ENCODE measurements around the gene GDPD3.

Gene GDPD3

DNA sequence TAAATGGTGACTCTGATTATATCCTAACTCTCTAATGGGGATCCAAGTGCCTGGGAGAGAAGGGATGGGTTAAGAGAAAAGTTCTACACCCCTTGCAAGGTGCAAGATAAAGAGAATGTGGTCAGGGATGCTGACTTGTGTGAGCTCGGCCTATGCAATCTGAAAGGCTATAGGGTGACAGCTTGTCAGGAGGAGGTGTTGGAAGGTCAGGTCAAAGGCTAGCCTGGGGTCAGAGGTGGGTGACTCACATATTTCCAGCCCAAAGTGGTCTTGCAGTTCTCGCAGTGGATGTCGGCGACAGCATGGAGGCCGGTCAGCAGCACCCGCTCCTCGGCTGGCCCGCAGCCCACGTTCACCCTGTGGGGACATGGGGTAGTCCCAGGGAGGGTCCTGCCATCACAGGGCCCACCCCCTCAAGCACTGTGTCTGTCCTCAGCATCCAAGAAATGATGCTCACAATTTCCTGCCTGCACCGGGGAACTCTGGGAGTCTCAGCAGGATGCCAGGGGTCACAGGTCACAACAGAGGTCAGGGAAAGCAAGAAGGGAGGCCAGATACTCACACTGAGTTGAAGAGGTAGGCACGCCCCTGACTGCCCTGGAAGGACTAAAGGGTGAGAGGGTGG, 18.7 kb downstream of the GDPD3 start:
- no peak for DNase-seq

DNA sequence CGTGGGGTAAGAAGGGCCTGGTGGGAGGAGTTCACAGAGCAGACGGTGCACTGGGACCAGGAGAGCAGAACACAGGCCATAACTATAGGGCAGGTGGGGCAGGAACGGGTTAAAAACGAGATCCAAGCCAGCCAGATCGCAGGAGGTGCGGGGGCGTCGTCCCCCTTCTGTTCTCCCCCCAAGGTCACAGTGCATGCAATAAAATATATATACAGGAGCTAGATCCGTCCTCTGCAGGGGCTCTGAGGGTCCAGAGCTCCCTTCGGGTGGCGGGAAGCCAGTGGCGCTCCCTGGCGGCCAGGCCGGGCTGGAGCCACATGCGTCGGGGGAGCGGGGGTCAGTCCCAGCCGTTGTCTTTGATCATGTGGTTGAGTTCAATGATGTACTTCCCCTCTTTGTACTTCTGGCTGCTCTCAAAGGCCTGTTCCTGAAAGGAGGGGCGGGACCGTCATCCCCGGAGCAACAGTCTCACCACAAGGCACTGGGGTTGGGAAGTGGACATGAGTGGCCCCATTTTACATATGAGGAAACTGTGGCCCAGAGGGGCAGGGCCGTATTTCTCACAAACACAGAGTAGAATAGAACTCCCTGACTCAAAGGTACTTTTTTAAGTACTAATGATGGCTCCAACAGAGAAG, 20.8 kb downstream of the GDPD3 start:
- DNase-seq: peak; percentile 83

- peak; percentile 96 for DNase-seq
Observed at GRCh38 chr16:30091474-30092372, 21.6 kb downstream of the GDPD3 start, which contains the start of gene TBX6. Gene TBX6 (minus strand): TSS chr16:30091924. CDS start chr16:30091193, 731 bp downstream.

GRCh38 chr16:30090610-30091331, 22.6 kb downstream of the GDPD3 start:
- DNase-seq: no peak

- DNase-seq: no peak
Observed at GRCh38 chr16:30088832-30089624, 24.3 kb downstream of the GDPD3 start.

DNA sequence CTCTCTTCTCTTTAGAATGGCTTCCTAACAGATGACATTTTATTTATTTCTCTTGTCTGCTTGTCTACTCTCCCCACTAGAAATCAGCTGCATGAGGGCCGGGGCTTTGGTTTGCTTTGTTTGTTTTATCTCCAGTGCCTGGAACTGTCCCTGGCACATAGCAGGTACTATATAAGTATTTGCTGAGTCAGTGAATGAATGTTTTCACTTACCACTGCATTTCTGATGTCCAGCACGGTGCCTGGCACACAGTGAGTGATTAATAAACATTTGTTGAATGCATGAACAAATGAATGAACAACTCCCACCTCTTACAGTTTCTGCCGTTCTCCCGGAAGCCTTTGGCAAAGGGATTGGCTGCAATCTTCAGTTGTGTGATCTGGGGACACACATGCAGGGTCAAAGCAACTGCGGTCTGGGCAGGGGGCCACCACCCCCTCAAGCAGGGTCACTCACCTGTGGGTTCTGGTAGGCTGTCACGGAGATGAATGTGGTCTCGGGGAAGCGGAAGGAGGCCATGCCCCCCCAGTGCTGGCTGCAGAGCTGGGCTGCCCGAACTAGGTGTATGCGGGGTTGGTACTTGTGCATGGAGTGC, 25.0 kb downstream of the GDPD3 start:
- DNase-seq: no peak

- no peak for DNase-seq
Observed at GRCh38 chr16:30087181-30087898, 26.0 kb downstream of the GDPD3 start.

DNA sequence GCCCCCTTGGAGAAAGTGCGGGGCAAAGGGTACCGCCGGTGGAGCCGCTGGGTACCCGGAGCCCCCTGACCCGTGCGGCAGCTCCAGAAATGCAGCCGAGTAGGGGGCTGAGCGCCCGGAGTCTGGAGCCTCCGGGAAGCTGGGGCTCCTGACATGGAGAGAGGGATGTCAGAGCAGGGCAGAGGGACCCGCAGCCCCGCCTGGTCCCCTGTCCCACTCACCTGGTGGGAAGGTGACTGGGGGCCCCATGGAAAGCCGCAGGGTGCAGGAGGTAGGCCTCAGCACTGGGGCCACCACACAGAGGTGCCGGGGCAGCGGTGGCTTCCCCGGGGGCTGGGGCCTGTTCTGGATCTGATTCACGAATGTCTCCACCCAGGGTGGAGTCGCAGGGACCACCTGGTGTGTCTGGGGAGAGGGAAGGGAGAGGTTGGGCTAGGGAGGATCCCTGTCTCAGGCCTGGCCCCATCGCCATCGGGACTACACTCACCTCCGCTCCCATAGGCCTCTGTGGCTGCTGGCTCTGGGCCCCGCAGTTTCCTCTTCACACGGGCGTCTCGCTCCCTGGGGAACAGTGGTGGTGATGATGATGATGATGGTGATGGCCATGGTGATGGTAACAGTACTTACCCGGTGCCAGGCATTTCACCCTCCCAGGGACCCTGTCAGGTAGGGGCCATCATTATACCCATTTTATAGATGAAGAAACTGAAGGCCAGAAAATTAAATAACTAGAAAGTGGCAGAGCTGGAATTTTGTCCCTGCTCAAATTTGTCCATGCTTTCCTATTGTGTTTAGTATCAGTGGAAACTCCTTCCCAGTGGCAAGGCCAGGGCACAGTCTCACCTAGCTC, 26.8 kb downstream of the GDPD3 start:
- DNase-seq: no peak

GRCh38 chr16:30085820-30086219, 27.5 kb downstream of the GDPD3 start:
- DNase-seq: no peak

GRCh38 chr16:30085247-30085646, 28.1 kb downstream of the GDPD3 start:
- DNase-seq: no peak

- no peak for DNase-seq
Observed at GRCh38 chr16:30084816-30085159, 28.5 kb downstream of the GDPD3 start.

GRCh38 chr16:30084096-30084815, 29.1 kb downstream of the GDPD3 start:
- DNase-seq: no peak

DNA sequence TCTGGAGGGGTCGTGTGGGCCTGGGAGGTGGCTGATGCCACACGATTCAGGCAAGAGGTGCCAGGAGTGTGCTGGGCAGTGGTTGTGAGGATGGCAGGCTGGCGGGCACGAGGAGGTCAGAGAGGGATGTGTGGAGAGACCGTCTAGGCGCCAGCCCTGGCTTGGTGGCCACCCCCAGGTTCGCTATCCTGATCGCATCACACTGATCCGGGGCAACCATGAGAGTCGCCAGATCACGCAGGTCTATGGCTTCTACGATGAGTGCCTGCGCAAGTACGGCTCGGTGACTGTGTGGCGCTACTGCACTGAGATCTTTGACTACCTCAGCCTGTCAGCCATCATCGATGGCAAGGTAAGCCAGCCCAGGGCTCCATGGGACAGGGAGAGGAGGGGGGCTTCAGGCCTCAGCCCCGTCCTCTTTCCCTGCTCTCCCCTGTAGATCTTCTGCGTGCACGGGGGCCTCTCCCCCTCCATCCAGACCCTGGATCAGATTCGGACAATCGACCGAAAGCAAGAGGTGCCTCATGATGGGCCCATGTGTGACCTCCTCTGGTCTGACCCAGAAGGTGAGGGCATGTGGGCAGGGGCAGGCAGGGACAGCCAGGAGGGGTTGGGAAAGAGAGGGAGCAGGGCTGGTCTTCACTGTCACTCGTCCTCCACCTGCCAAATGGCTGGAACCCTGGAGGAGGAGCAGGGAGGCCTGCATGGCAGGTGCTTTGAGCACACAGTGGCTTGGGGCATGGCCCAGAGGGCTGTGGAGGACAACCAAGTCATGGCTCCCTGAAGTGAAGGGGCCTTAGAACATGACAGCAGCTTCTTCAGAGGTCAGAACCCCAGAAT, 29.9 kb downstream of the GDPD3 start:
- DNase-seq: no peak

GRCh38 chr16:30082545-30083090, 30.7 kb downstream of the GDPD3 start:
- no peak for DNase-seq

DNA sequence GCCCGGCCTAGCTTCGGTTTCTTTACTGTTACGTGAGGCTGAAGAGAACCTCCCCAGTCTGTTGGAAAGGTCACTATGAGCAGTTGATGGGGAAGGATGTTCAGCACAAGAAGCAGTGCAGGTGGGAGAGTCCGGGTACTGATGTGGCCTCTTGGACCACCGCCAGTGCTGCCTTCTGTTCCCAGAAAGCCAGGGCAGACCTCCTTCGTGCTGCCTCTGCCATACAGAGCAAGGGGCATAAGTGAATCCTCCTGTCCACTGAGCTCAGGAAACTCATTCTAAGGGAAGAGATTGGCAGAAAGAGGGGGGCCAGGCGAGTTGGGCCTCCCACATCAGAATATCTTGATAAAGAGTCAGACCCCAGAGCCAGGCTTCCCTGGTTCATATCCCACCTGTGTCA, 33.9 kb downstream of the GDPD3 start:
- DNase-seq: no peak

- no peak for DNase-seq
Observed at GRCh38 chr16:30078744-30079143, 34.6 kb downstream of the GDPD3 start.

DNA sequence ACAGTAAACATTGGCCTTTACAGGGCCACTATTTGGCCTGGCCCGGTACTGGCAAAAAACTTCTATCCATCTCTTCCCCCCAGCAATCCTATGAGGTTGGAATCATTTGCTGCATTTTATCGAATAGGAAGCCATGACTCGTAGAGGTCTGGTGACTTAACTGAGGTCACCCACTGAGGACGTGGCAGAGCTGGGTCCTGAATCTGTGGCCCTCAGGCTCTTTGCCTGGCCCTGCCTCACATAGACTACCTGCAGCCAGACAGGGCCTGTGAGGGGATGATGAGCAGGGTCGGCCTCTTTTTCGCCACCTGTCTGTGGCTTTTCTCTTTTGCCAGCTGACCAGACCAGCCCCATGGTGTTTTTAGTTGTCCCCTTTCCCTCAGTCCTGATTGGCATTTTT, 35.7 kb downstream of the GDPD3 start:
- DNase-seq: no peak

GRCh38 chr16:30076276-30076791, 37.0 kb downstream of the GDPD3 start:
- peak; percentile 32 for DNase-seq
